NCI-H1436 treated with DMSO at 0.1 percent for 48 hours (cell line): ENCODE measurements around the gene PRDM15.
"Not testable (repeated sequence)": the region's sequence is repeated elsewhere in the genome, so short reads cannot be mapped to it uniquely, and the experiment has no call there.

ENCODE experiments used
- DNase-seq: peaks from one replicate; lab custom pipeline; 2025; lab: John Stamatoyannopoulos, UW

PRDM15 gene

DNA sequence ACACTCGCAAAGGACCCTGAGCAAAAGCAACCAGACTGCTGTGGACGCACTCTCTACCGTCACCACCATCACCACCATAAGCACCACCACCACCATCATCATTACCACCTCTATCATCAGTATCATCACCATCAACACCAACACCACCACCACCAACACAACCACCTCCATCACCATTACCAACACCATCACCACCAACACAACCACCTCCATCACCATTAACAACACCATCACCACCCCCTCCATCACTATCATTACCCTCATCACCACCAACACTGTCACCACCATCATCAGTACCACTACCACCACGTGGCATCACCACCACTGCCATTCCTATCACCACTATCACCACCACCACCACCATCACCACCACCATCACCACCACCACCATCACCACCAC is 73.5 kb downstream of the PRDM15 start:
- no peak for DNase-seq

DNA sequence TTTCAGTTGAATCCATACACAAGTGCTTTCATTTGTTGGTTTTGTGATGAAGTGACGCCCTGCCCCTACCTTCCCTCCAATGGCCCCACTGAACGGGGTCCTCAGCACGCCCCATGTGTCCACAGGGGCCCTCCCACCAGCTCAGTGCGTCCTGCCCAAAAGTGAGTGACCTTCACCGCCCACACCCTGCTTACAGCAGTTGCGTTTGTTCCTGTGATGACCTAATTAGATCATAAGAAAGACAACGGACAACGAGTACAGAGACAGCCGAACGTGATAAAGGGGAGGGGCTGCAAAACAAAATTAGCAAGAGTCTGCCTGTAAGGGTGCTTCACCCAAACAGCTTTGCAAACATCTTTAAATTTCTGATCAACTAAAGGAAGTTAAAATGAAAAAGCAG is 74.1 kb downstream of the PRDM15 start:
- DNase-seq: no peak

GRCh38 chr21:41804381-41804780 is 74.8 kb downstream of the PRDM15 start:
- DNase-seq: no peak

DNA sequence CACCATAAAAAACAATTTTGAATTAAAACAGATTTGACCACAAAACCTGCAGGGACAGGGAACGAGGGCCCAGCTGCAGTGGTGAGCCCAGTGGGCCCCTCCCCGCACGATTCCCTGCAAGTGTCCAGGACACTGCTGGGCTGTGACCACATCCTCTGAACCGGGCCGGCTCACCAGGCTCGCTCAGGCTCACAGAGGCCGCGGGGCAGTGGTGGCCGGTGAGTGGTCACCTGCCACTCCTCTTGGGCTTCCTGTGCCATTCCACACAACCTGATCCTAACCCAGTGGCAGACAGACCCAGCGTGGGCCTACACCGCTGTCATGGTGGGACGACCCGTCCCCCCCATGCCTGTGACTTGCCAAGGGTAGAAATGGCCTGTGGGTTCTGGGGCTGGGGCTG is 75.8 kb downstream of the PRDM15 start:
- no peak for DNase-seq

DNA sequence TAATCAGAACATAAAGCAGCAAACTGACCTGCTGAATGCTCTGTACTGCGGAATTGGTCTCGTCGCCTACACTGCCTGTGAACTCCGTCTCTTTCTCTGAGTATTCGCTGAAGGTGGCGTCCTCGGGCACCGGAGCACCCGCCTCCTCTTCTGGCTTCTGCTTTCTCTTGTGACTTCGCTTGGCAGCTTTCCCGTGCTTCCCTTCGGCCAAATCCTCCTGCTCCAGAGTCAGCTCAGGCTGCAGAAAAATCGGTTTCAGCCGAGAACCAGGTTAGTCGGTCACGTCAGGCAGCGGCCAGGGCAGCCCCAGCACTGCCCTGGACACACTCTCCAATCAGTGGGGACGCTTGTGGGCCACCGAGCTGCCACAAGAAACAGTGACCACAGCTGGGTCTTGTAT is 76.5 kb downstream of the PRDM15 start:
- DNase-seq: no peak

- no peak for DNase-seq
These were observed 77.0 kb downstream of the PRDM15 start for GRCh38 chr21:41802198-41802584.

DNA sequence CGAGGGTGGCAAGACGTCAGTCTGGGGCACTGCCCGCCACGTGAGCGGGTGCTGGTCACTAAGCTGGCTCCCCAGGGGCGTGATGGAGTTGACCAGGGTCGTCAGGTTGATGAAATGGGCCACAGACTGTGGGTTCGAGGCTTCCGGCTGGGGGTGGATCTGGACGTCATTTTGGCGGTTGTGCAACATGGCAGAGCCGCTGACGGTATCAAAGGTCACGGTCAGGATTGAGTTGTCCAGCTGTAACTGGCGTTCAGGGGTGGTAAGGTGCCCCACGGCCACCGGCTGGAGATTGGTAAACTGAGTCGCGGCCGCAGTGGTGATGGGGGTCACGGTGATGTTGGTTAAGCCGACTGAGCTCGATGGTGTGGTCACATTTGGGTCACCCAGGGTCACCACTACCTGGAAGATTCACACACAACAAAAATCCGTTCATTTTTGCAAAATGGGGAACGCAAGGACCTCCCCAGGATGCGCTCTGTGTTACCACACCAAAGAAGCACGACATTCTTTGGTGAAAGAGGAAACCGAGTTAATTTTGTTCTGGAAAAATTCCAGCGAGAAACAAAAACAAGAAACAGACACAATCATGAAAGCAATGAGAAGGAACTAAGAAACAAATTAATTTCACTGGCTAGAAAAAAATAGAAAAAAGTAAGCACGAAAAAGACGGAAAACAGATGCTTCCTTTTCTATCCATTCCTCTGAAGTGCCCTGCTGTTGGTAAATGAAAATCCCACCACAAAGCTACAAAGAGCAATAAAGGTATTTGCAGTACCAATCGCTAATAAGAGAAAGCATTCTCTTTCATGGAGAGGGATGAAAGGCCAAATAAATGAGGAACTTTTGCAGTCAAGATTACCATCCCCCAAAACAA is 77.6 kb downstream of the PRDM15 start:
- no peak for DNase-seq

- no peak for DNase-seq
These were observed 78.5 kb downstream of the PRDM15 start for GRCh38 chr21:41800425-41801320.

GRCh38 chr21:41799763-41800162 is 79.4 kb downstream of the PRDM15 start:
- DNase-seq: no peak

- DNase-seq: no peak
These were observed 80.8 kb downstream of the PRDM15 start for GRCh38 chr21:41798326-41798725.

GRCh38 chr21:41796476-41797080 is 82.6 kb downstream of the PRDM15 start:
- no peak for DNase-seq

DNA sequence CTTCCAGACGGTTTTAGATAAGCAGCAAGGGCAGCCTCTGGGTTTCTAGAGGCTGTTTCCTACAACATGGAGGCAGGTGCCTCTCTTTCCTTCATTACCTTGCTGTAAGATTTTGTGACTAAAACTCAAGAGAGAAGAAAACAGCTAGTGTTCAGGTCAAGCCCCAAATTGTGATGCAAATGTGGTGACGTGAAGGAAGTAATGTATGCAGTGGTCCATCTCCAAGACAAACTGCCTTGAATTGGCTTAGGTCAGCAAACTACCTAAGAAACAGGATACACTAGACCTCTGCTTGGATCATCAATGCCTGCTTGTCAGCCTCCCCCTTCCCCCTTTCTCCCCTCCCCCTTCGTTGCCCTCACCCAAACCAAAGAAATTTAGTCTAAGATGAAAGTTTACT is 83.4 kb downstream of the PRDM15 start:
- no peak for DNase-seq

DNA sequence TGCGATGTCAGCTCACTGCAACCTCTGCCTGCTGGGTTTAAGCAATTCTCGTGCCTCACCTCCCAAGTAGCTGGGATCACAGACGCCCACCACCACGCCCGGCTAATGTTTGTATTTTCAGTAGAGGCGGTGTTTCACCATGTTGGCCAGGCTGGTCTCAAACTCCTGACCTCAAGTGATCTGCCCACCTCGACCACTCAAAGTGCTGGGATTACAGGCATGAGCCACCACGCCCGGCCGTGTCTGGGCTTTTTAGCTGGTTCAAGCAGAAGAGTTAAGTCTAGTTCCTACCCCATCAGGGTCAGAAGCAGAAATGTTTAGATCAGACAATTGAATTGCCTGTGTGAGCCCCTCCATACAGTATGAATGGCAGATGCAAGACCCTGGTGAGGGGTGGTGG is 84.5 kb downstream of the PRDM15 start:
- DNase-seq: no peak

DNA sequence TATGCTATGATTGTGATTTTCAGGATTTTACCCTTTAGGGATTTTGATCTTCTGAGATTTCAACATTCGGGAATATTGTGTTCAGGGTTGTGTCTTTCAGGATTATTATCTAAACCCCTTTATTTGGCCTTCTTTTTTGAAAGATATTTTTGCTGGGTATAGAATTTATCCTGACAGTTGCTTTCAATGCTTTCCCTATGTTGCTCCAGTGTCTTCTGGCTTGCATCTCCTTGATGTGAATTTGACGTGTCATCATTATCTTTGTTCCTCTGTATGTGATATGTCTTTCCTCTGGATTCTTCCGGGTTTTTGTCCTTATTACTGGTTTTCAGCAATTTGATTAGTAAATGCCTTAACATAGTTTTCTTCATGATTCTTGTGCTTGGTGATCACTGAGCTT is 86.4 kb downstream of the PRDM15 start:
- no peak for DNase-seq

DNA sequence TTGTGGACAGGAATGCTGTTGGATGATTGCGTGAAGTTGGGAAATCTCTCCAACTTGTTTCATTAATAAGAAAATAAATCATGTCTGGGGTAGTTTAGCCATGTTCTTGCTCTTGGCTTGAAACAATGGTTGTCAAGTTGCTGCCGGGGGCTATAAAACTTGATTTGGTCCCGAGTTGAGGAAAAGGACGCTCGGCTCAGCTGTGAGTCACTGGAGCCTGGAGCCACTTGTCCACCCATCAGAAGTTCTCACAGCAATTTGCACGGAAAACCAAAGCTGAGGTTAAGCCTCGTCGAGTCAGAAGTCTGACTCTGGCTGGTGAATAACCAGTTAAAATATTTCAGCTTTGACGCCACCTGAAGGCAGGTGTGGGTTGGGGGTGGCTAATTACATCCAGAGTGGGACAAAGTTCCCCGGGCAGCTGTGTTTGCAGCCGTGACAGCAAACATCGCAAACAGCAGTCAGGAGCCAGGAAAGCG is 92.6 kb downstream of the PRDM15 start:
- no peak for DNase-seq

- DNase-seq: not testable (repeated sequence)
These were observed 93.9 kb downstream of the PRDM15 start for GRCh38 chr21:41785262-41785661.

DNA sequence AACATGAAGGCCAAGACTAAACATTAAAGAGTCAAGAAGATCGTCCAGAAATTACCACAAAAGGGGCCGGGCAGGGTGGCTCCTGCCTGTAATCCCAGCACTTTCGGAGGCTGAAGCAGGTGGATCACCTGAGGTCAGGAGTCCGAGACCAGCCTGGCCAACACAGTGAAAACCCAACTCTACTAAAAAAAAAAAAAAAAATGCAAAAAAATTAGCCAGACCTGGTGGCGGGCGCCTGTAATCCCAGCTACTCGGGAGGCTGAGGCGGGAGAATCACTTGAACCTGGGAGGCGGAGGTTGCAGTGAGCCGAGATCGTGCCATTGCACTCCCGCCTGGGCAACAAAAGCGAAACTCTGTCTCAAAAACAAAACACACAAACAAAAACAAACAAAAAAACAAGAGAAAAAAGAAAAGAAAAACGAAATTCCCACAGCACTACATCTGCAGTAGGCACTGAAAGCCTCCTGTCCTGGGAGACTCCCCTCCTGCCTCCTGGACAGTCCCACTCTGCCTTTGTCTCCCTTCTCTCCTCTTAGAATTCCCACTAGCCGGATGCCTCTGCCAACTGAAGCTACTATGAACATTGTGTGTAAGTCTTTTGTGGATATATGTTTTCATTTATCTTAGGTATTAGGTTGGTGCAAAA is 94.6 kb downstream of the PRDM15 start:
- no peak for DNase-seq

DNA sequence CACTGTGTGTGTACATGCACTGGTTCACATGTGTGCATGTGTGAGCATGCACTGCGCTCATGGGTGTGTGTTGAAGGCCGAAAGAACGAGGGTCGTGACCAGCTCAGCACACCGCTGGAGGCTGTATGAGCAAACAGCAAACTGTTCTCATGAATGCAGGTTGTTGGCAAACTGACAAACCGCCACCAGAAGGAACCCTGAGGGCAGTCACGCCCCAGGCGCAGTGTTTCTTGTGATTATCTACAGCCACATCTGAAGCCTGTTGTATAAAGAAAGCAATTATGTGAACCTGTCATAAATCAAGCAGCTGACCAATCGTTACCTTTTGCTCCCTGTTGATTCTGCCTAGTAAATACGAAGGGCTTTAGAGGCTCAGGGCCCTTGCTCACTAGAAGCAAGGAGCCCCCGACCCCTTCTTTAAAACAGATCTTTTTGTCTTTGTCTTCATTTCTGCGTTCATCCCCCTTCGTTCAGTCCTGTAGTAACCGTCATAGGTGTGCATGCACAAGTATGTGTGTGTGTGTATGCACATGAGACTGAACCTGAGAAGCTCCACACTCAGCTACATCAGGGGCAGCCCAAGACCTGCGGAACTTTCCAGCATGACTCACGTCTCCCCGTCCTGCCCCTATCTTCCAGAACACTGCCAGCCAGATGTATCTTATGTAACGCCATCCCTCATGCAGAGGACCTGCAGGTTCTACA is 95.5 kb downstream of the PRDM15 start:
- peak; percentile 38 for DNase-seq

GRCh38 chr21:41781050-41781410 is 98.1 kb downstream of the PRDM15 start:
- DNase-seq: no peak

DNA sequence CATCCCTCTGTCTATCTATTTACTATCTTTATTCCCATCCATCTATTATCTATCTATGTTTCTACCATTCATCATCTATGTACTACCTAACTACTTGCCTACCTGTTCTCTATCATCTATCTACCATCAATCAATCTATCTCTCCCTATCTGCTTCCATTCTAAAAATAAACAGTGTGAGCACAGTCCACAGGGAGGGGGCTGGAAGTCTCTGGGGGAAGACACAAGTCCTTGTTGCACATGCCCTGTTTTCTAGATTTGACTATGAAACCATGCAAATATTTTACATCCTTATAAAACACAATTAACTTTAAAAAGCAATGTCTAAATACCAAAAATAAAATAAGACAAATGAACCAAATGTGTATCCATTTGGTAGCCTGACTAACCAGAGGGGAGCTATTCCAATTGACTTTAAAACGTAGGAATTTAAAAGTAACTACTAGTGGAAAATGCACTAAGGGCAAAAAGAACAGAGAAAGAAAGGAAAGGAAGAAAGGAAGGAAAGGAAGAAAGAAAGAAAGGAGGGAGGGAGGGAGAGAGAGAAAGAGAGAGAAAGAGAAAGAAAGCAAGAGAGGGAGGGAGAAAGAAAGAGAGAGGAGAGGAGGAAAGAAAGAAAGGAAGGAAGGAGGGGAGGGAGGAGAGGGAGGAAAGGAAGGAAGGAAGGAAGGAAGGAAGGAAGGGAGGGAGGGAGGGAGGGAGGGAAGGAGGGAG is 98.7 kb downstream of the PRDM15 start:
- DNase-seq: no peak

- DNase-seq: no peak
These were observed 99.5 kb downstream of the PRDM15 start for GRCh38 chr21:41779659-41780058.
